ENCODE data around the gene EXOC3.
"Not testable (repeated sequence)": the region's sequence is repeated elsewhere in the genome, so short reads cannot be mapped to it uniquely, and the experiment has no call there.

EXOC3 gene

GRCh38 chr5:483011-483410 lies 40.0 kb downstream of the EXOC3 start:
- ChIA-PET POLR2A (no interaction called here), CTCF (no interaction called here)
- DNase-seq (ENCODE audit: extremely low spot score) = no peak
- TF ChIP-seq ZNF384 (IDR thresholded peaks at IDR 0.05) = no peak
- TF ChIP-seq NFRKB (IDR thresholded peaks at IDR 0.05) = no peak
- TF ChIP-seq PKNOX1 (IDR thresholded peaks at IDR 0.05) = no peak
- TF ChIP-seq FOXM1 (IDR thresholded peaks at IDR 0.05; ENCODE audit: borderline replicate concordance) = no peak
- TF ChIP-seq FOXK2 (IDR thresholded peaks at IDR 0.05) = no peak
- TF ChIP-seq L3MBTL2 (conservative IDR thresholded peaks at IDR 0.05) = no peak
- no peak for TF ChIP-seq HDGF (IDR thresholded peaks at IDR 0.05; ENCODE audit: borderline replicate concordance)
- no peak for TF ChIP-seq LEF1 (IDR thresholded peaks at IDR 0.05; ENCODE audit: borderline replicate concordance)
- no peak for TF ChIP-seq BHLHE40 (IDR thresholded peaks at IDR 0.05; ENCODE audit: borderline replicate concordance)
- no peak for TF ChIP-seq ELF4 (IDR thresholded peaks at IDR 0.05)
- TF ChIP-seq TARDBP (IDR thresholded peaks at IDR 0.05) = no peak
- TF ChIP-seq SP1 (IDR thresholded peaks at IDR 0.05) = no peak
- TF ChIP-seq CTBP1 (IDR thresholded peaks at IDR 0.05; ENCODE audit: borderline replicate concordance) = no peak
- no peak for TF ChIP-seq ARNT (IDR thresholded peaks at IDR 0.05)
- TF ChIP-seq SUZ12 (IDR thresholded peaks at IDR 0.05) = no peak
- TF ChIP-seq FOXA1 (IDR thresholded peaks at IDR 0.05) = no peak

GRCh38 chr5:483434-484140 lies 40.6 kb downstream of the EXOC3 start:
- ChIA-PET CTCF (no interaction called here), POLR2A (no interaction called here)
- TF ChIP-seq SUZ12 (IDR thresholded peaks at IDR 0.05) (no peak), HDGF (IDR thresholded peaks at IDR 0.05; ENCODE audit: borderline replicate concordance) (no peak), FOXK2 (IDR thresholded peaks at IDR 0.05) (no peak), BHLHE40 (IDR thresholded peaks at IDR 0.05; ENCODE audit: borderline replicate concordance) (no peak), L3MBTL2 (conservative IDR thresholded peaks at IDR 0.05) (no peak), NFRKB (IDR thresholded peaks at IDR 0.05) (no peak), FOXA1 (IDR thresholded peaks at IDR 0.05) (no peak)
- no peak for DNase-seq (ENCODE audit: extremely low spot score)

- DNase-seq (ENCODE audit: extremely low spot score) = no peak
- ChIA-PET POLR2A (no interaction called here), CTCF (no interaction called here)
- TF ChIP-seq ELF4 (IDR thresholded peaks at IDR 0.05) (no peak), FOXK2 (IDR thresholded peaks at IDR 0.05) (no peak), ARNT (IDR thresholded peaks at IDR 0.05) (no peak), NFRKB (IDR thresholded peaks at IDR 0.05) (no peak), L3MBTL2 (conservative IDR thresholded peaks at IDR 0.05) (no peak), BHLHE40 (IDR thresholded peaks at IDR 0.05; ENCODE audit: borderline replicate concordance) (no peak), FOXA1 (IDR thresholded peaks at IDR 0.05) (no peak), CTBP1 (IDR thresholded peaks at IDR 0.05; ENCODE audit: borderline replicate concordance) (no peak), SUZ12 (IDR thresholded peaks at IDR 0.05) (no peak), TARDBP (IDR thresholded peaks at IDR 0.05) (no peak), SP1 (IDR thresholded peaks at IDR 0.05) (no peak), ZNF384 (IDR thresholded peaks at IDR 0.05) (no peak), HDGF (IDR thresholded peaks at IDR 0.05; ENCODE audit: borderline replicate concordance) (no peak), LEF1 (IDR thresholded peaks at IDR 0.05; ENCODE audit: borderline replicate concordance) (no peak), FOXM1 (IDR thresholded peaks at IDR 0.05; ENCODE audit: borderline replicate concordance) (no peak), PKNOX1 (IDR thresholded peaks at IDR 0.05) (no peak)
Observed at GRCh38 chr5:484556-484955, 41.6 kb downstream of the EXOC3 start.

GRCh38 chr5:485113-485945 lies 42.4 kb downstream of the EXOC3 start:
- TF ChIP-seq FOXK2 (IDR thresholded peaks at IDR 0.05) = no peak
- TF ChIP-seq FOXM1 (IDR thresholded peaks at IDR 0.05; ENCODE audit: borderline replicate concordance) = no peak
- no peak for DNase-seq (ENCODE audit: extremely low spot score)
- CTCF ChIA-PET = no interaction called here
- POLR2A ChIA-PET = no interaction called here

GRCh38 chr5:485946-486491 lies 43.0 kb downstream of the EXOC3 start:
- no peak for DNase-seq (ENCODE audit: extremely low spot score)
- CTCF ChIA-PET = no interaction called here
- TF ChIP-seq TARDBP (IDR thresholded peaks at IDR 0.05) (no peak), FOXK2 (IDR thresholded peaks at IDR 0.05) (no peak), L3MBTL2 (conservative IDR thresholded peaks at IDR 0.05) (no peak), FOXM1 (IDR thresholded peaks at IDR 0.05; ENCODE audit: borderline replicate concordance) (no peak), SP1 (IDR thresholded peaks at IDR 0.05) (no peak), PKNOX1 (IDR thresholded peaks at IDR 0.05) (no peak), LEF1 (IDR thresholded peaks at IDR 0.05; ENCODE audit: borderline replicate concordance) (no peak), ARNT (IDR thresholded peaks at IDR 0.05) (no peak)
- POLR2A ChIA-PET = no interaction called here

GRCh38 chr5:486597-486996 lies 43.6 kb downstream of the EXOC3 start:
- CTCF ChIA-PET; POLR2A ChIA-PET; DNase-seq (ENCODE audit: extremely low spot score): not testable (repeated sequence)
